Peyer's patch (tissue), 4 donors: ENCODE results near the gene UBE2H. TPM values are rescaled to one million over a fixed set of nuclear protein-coding genes. Genes with fewer than 3 reads are reported as not detected.

Source experiments
- DNase-seq, 3 donors: peaks; one replicate each; pipeline ENCODE4 v3.0.0-alpha.2; 2017 to 2019
- H3K27ac ChIP-seq, 4 donors: fragments of 200-600 bp; sonication (generic); one replicate each; pipeline ENCODE4 v1.5.1; 2016 to 2019
- H3K27me3 ChIP-seq, 2 donors: fragments of 200-600 bp; sonication (generic); one replicate each; pipeline ENCODE4 v1.5.1; 2019
- H3K36me3 ChIP-seq, 3 donors: fragments of 200-600 bp; sonication (generic); one replicate each; pipeline ENCODE4 v1.5.1; 2016 to 2019
- H3K4me1 ChIP-seq, 4 donors: fragments of 200-600 bp; sonication (generic); one replicate each; pipeline ENCODE4 v1.5.1; 2016 to 2019
- H3K4me3 ChIP-seq, 4 donors: fragments of 200-600 bp; sonication (generic); 1 replicate in 3 of 4; 2 replicates in 1 of 4; pipeline ENCODE4 v1.5.1; 2016 to 2019; ENCODE audit warnings: mild to moderate bottlenecking in 1 of 4
- H3K9me3 ChIP-seq, 4 donors: fragments of 200-600 bp; sonication (generic); one replicate each; pipeline ENCODE4 v1.5.1; 2016 to 2019; ENCODE audit warnings: mild to moderate bottlenecking in 1 of 4
- POLR2A ChIP-seq, 2 donors: fragments of 450-650 bp; IDR thresholded peaks; one replicate each; pipeline ENCODE4 v1.5.1; 2017; ENCODE audit warnings: antibody characterized with exemption in 2 of 2, mild to moderate bottlenecking in 2 of 2, moderate library complexity in 2 of 2
- total RNA-seq, 4 donors: library from RNA; depleted of rRNA; stranded (reverse); fragments of >200 nt; gene quantifications; one replicate each; pipeline ENCODE4 v1.1.0, GENCODE V29; 2016
- TF ChIP-seq, protein P1 (sequence below), 6 experiments: fragments of 450-650 bp in 4 of 6; fragments of 200-600 bp in 2 of 6; sonication (generic) in 1 of 6; IDR thresholded peaks; one replicate each; pipeline ENCODE4 v1.5.1; 2017 to 2019; ENCODE audit warnings: antibody characterized with exemption in 6 of 6, mild to moderate bottlenecking in 3 of 6, moderate library complexity in 1 of 6

Gene UBE2H
- total RNA-seq, 4 donors from 2014 or later, result 33.5 to 59.4 (median 51.4) TPM

DNA sequence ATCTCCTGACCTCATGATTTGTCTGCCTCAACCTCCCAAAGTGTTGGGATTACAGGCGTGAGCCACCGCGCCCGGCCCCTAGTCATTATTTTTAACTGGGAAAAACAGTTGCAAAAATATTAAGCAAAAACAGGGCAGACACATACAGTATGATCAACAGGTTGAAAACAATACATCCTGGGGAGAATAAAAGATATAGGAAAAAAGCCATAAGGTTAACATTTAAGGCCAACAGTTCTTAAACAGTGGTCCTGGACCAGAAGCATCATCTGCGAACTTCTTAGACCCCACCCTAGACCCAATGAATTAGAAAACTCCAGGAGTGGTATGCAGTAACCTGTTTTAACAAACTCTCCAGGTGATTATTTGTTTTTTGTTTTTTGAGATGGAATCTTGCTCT, 6.5 kb downstream of the UBE2H start:
- Histone ChIP-seq H3K4me1 (peaks cover 0 to 41% (median 7%) of the 10 kb centered on the region in 4 donors), H3K27me3 (no peaks in the 10 kb centered on the region), H3K36me3 (no peaks in the 10 kb centered on the region), H3K27ac (no peak overlapping the region), H3K9me3 (no peaks in the 10 kb centered on the region), H3K4me3 (no peak overlapping the region)
- TF ChIP-seq, protein P1, sequence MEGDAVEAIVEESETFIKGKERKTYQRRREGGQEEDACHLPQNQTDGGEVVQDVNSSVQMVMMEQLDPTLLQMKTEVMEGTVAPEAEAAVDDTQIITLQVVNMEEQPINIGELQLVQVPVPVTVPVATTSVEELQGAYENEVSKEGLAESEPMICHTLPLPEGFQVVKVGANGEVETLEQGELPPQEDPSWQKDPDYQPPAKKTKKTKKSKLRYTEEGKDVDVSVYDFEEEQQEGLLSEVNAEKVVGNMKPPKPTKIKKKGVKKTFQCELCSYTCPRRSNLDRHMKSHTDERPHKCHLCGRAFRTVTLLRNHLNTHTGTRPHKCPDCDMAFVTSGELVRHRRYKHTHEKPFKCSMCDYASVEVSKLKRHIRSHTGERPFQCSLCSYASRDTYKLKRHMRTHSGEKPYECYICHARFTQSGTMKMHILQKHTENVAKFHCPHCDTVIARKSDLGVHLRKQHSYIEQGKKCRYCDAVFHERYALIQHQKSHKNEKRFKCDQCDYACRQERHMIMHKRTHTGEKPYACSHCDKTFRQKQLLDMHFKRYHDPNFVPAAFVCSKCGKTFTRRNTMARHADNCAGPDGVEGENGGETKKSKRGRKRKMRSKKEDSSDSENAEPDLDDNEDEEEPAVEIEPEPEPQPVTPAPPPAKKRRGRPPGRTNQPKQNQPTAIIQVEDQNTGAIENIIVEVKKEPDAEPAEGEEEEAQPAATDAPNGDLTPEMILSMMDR (IDR thresholded peaks at IDR 0.05), result no peak
- no peak for TF ChIP-seq POLR2A (IDR thresholded peaks at IDR 0.05)
- DNase-seq, result peak in 1 of 3 donors; percentile 9

GRCh38 chr7:129943352-129943751, 9.4 kb downstream of the UBE2H start:
- Histone ChIP-seq H3K9me3 (no peaks in the 10 kb centered on the region), H3K4me1 (peaks cover 0 to 21% (median 1%) of the 10 kb centered on the region in 4 donors), H3K4me3 (no peak overlapping the region), H3K27me3 (no peaks in the 10 kb centered on the region), H3K36me3 (no peaks in the 10 kb centered on the region), H3K27ac (no peak overlapping the region)
- peak in 1 of 3 donors; percentile 28 for DNase-seq
- no peak for TF ChIP-seq POLR2A (IDR thresholded peaks at IDR 0.05)
- TF ChIP-seq, protein P1 (IDR thresholded peaks at IDR 0.05), result no peak

- no peak for DNase-seq
- H3K27me3 ChIP-seq, result no peaks in the 10 kb centered on the region
- H3K4me3 ChIP-seq, result no peak overlapping the region
- peak overlapping the region in 1 of 4 donors; percentile 2 for H3K27ac ChIP-seq
- H3K4me1 ChIP-seq, result no peaks in the 10 kb centered on the region
- no peaks in the 10 kb centered on the region for H3K9me3 ChIP-seq
- TF ChIP-seq, protein P1 (IDR thresholded peaks at IDR 0.05), result no peak
- no peak for TF ChIP-seq POLR2A (IDR thresholded peaks at IDR 0.05)
- H3K36me3 ChIP-seq, result no peaks in the 10 kb centered on the region
Observed at GRCh38 chr7:129940329-129940728, 12.4 kb downstream of the UBE2H start.

DNA sequence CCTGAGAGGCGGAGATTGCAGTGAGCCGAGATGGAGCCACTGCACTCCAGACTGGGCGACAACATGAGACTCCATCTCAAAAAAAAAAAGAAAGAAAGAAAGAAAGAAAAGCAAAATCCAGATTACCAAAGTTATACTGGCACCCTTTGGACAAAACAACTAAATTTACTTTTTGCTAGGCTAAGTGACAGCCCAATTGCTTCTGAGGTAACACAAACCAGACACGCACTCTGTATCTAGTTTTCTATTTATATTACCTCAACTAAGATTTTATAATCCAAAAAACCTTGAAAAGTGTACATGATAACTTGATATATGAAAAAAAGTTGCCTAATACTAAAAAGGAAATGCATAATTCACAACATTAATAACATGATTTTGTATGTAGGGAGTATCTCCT, 12.9 kb downstream of the UBE2H start:
- no peaks in the 10 kb centered on the region for H3K9me3 ChIP-seq
- no peak for DNase-seq
- no peaks in the 10 kb centered on the region for H3K27me3 ChIP-seq
- H3K36me3 ChIP-seq, result no peaks in the 10 kb centered on the region
- no peak for TF ChIP-seq POLR2A (IDR thresholded peaks at IDR 0.05)
- no peak overlapping the region for H3K4me3 ChIP-seq
- no peaks in the 10 kb centered on the region for H3K4me1 ChIP-seq
- H3K27ac ChIP-seq, result no peak overlapping the region

- H3K4me3 ChIP-seq, result no peak overlapping the region
- no peak for TF ChIP-seq POLR2A (IDR thresholded peaks at IDR 0.05)
- TF ChIP-seq, protein P1 (IDR thresholded peaks at IDR 0.05), result no peak
- DNase-seq, result no peak
- peaks cover 0 to 21% (median 0%) of the 10 kb centered on the region in 3 donors for H3K36me3 ChIP-seq
- H3K27me3 ChIP-seq, result no peaks in the 10 kb centered on the region
- no peak overlapping the region for H3K27ac ChIP-seq
- no peaks in the 10 kb centered on the region for H3K4me1 ChIP-seq
- no peaks in the 10 kb centered on the region for H3K9me3 ChIP-seq
Observed at GRCh38 chr7:129933627-129934026, 19.1 kb downstream of the UBE2H start.

GRCh38 chr7:129926618-129927017, 26.1 kb downstream of the UBE2H start:
- no peaks in the 10 kb centered on the region for H3K27me3 ChIP-seq
- no peak overlapping the region for H3K27ac ChIP-seq
- TF ChIP-seq POLR2A (IDR thresholded peaks at IDR 0.05), result no peak
- TF ChIP-seq, protein P1 (IDR thresholded peaks at IDR 0.05), result no peak
- H3K4me3 ChIP-seq, result no peak overlapping the region
- peaks cover 0 to 18% (median 0%) of the 10 kb centered on the region in 4 donors for H3K4me1 ChIP-seq
- H3K9me3 ChIP-seq, result no peaks in the 10 kb centered on the region
- no peak for DNase-seq
- peaks cover 0 to 25% (median 0%) of the 10 kb centered on the region in 3 donors for H3K36me3 ChIP-seq
